ENCODE measurements around the gene DNAJC13.

GRCh38 chr3:132544130-132544529, 126.8 kb downstream of the DNAJC13 start:
- TF ChIP-seq CTCF (IDR thresholded peaks at IDR 0.05): no peak
- no peak for TF ChIP-seq POLR2A (IDR thresholded peaks at IDR 0.05; ENCODE audit: low read length)
